ENCODE results near the gene EGLN2.
A peak's percentile ranks its signal among the peaks of the same experiment; 100 is the strongest.

EGLN2 gene

GRCh38 chr19:40797166-40797962, 1.6 kb upstream of the EGLN2 start:
- H3K4me3 ChIP-seq (ENCODE audit: low read depth, low read length), result no peak overlapping the region
- in situ Hi-C loops (cut with HindIII; ENCODE audit: low sequenced_read_pairs), result no loop called here

GRCh38 chr19:40797963-40798682, 868 bp upstream of the EGLN2 start:
- H3K4me3 ChIP-seq (ENCODE audit: low read depth, low read length), result peak overlapping the region; percentile 60
- in situ Hi-C loops (cut with HindIII; ENCODE audit: low sequenced_read_pairs), result no loop called here
- DNase-seq (ENCODE audit: low read depth, low spot score), result peak; percentile 42
- peak; percentile 51 for TF ChIP-seq CTCF (IDR thresholded peaks at IDR 0.05; ENCODE audit: low read depth, low read length)

More at GRCh38 chr19:40797166-40797962, 1.6 kb upstream of the EGLN2 start:
- DNase-seq (ENCODE audit: low read depth, low spot score), result no peak
- no peak for TF ChIP-seq CTCF (IDR thresholded peaks at IDR 0.05; ENCODE audit: low read depth, low read length)

- peak overlapping the region; percentile 83 for H3K4me3 ChIP-seq (ENCODE audit: low read depth, low read length)
- no peak for DNase-seq (ENCODE audit: low read depth, low spot score)
- TF ChIP-seq CTCF (IDR thresholded peaks at IDR 0.05; ENCODE audit: low read depth, low read length), result no peak
- in situ Hi-C loops (cut with HindIII; ENCODE audit: low sequenced_read_pairs), result no loop called here
Observed at GRCh38 chr19:40799558-40800338, 757 bp downstream of the EGLN2 start.

GRCh38 chr19:40800339-40800996, 1.5 kb downstream of the EGLN2 start:
- no peak for DNase-seq (ENCODE audit: low read depth, low spot score)
- no peak for TF ChIP-seq CTCF (IDR thresholded peaks at IDR 0.05; ENCODE audit: low read depth, low read length)
- peak overlapping the region; percentile 83 for H3K4me3 ChIP-seq (ENCODE audit: low read depth, low read length)
- in situ Hi-C loops (cut with HindIII; ENCODE audit: low sequenced_read_pairs), result no loop called here

- DNase-seq (ENCODE audit: low read depth, low spot score), result no peak
- TF ChIP-seq CTCF (IDR thresholded peaks at IDR 0.05; ENCODE audit: low read depth, low read length), result no peak
- H3K4me3 ChIP-seq (ENCODE audit: low read depth, low read length), result no peak overlapping the region
- in situ Hi-C loops (cut with HindIII; ENCODE audit: low sequenced_read_pairs), result no loop called here
Observed at GRCh38 chr19:40800997-40801377, 2.0 kb downstream of the EGLN2 start.

All from astrocyte of the spinal cord (primary cell).